Colon (tissue), 2 donors: ENCODE data around the gene HSCB.
"Not testable (repeated sequence)": the region's sequence is repeated elsewhere in the genome, so short reads cannot be mapped to it uniquely, and the experiment has no call there.

Experiments
- FAIRE-seq: peaks from 2 replicates; lab custom pipeline; 2012; peaks lifted over from hg19 to GRCh38; lab: Jason Lieb, UNC
- donor health status: control.
- donor health status: control.

The HSCB gene

GRCh38 chr22:28791841-28792490 lies 50.1 kb downstream of the HSCB start:
- no peak for FAIRE-seq

- FAIRE-seq, result no peak
These were observed 50.9 kb downstream of the HSCB start for GRCh38 chr22:28792491-28793383.

- FAIRE-seq, result no peak
These were observed 52.2 kb downstream of the HSCB start for GRCh38 chr22:28793976-28794584.

- FAIRE-seq, result no peak
These were observed 53.3 kb downstream of the HSCB start for GRCh38 chr22:28795071-28795693.

- FAIRE-seq, result no peak
These were observed 54.4 kb downstream of the HSCB start for GRCh38 chr22:28795932-28796856.

GRCh38 chr22:28798810-28799605 lies 57.2 kb downstream of the HSCB start:
- no peak for FAIRE-seq

- no peak for FAIRE-seq
These were observed 57.9 kb downstream of the HSCB start for GRCh38 chr22:28799606-28800307.

GRCh38 chr22:28800308-28801041 lies 58.6 kb downstream of the HSCB start, which contains the start of gene XBP1:
Gene XBP1 (minus strand): TSS chr22:28800569.
- FAIRE-seq, result no peak

- no peak for FAIRE-seq
These were observed 60.2 kb downstream of the HSCB start for GRCh38 chr22:28801845-28802594.

- FAIRE-seq, result no peak
These were observed 60.8 kb downstream of the HSCB start for GRCh38 chr22:28802595-28803123.

- not testable (repeated sequence) for FAIRE-seq
These were observed 63.6 kb downstream of the HSCB start for GRCh38 chr22:28805426-28805825.
